Stimulated activated CD4-positive, alpha-beta T cell treated with anti-CD3 and anti-CD28 coated beads, Interleukin-15, amount 100 ng/mL, for 24 hours (primary cell): ENCODE measurements around the gene MROH7.
"Not testable (repeated sequence)": the region's sequence is repeated elsewhere in the genome, so short reads cannot be mapped to it uniquely, and the experiment has no call there.

ENCODE experiments used
- DNase-seq: peaks from one replicate; pipeline ENCODE4 v3.0.0-alpha.2; 2020

Gene MROH7

GRCh38 chr1:54610601-54611580 is 30.7 kb upstream of the MROH7 start:
- DNase-seq = no peak

GRCh38 chr1:54611621-54612020 is 30.0 kb upstream of the MROH7 start:
- no peak for DNase-seq

GRCh38 chr1:54614024-54614423 is 27.6 kb upstream of the MROH7 start:
- DNase-seq = no peak

GRCh38 chr1:54614563-54614962 is 27.0 kb upstream of the MROH7 start:
- no peak for DNase-seq

- DNase-seq = no peak
Observed at GRCh38 chr1:54615531-54616279, 25.9 kb upstream of the MROH7 start.

GRCh38 chr1:54619749-54620148 is 21.8 kb upstream of the MROH7 start:
- DNase-seq = no peak

- no peak for DNase-seq
Observed at GRCh38 chr1:54623216-54624007, 18.2 kb upstream of the MROH7 start, which contains the start of gene FAM151A. TSS of gene FAM151A (minus strand) at chr1:54623525. CDS start at chr1:54623395, 130 bp downstream.

GRCh38 chr1:54624466-54625464 is 16.8 kb upstream of the MROH7 start:
- no peak for DNase-seq

GRCh38 chr1:54627196-54627595 is 14.4 kb upstream of the MROH7 start:
- no peak for DNase-seq

- DNase-seq = not testable (repeated sequence)
Observed at GRCh38 chr1:54635804-54636203, 5.8 kb upstream of the MROH7 start.

GRCh38 chr1:54636461-54637446 is 4.8 kb upstream of the MROH7 start:
- DNase-seq = not testable (repeated sequence)

- no peak for DNase-seq
Observed at GRCh38 chr1:54640361-54640760, 1.2 kb upstream of the MROH7 start.

- no peak for DNase-seq
Observed at GRCh38 chr1:54643736-54644135, 2.1 kb downstream of the MROH7 start.

GRCh38 chr1:54645806-54646676 is 4.5 kb downstream of the MROH7 start:
- DNase-seq = no peak

- DNase-seq = no peak
Observed at GRCh38 chr1:54649130-54649898, 7.7 kb downstream of the MROH7 start.

- no peak for DNase-seq
Observed at GRCh38 chr1:54649921-54650320, 8.3 kb downstream of the MROH7 start.

- no peak for DNase-seq
Observed at GRCh38 chr1:54650417-54650816, 8.8 kb downstream of the MROH7 start.

- no peak for DNase-seq
Observed at GRCh38 chr1:54651608-54652007, 10.0 kb downstream of the MROH7 start.

- DNase-seq = no peak
Observed at GRCh38 chr1:54652168-54652567, 10.6 kb downstream of the MROH7 start.
